SH-SY5Y (cell line): ENCODE data around the gene SIRPA.

Source experiments
- GATA2 ChIP-seq: IDR thresholded peaks from 2 replicates; pipeline ENCODE4 v1.6.1; 2011; ENCODE audit warnings: mild to moderate bottlenecking, low read depth, low read length
- GATA3 ChIP-seq: IDR thresholded peaks from 2 replicates; pipeline ENCODE4 v1.6.1; 2011; ENCODE audit warnings: low read depth, mild to moderate bottlenecking, low read length, moderate library complexity

- TF ChIP-seq GATA2 (no peak), GATA3 (no peak)
Observed at GRCh38 chr20:1918491-1919165, 23.4 kb downstream of the SIRPA start.
